Activated naive CD8-positive, alpha-beta T cell (primary cell): Measurements from ENCODE around the gene PHACTR1.
"Not testable (repeated sequence)": the region's sequence is repeated elsewhere in the genome, so short reads cannot be mapped to it uniquely, and the experiment has no call there.

ENCODE experiments used
- H3K27ac Mint-ChIP-seq: one replicate; pipeline ENCODE4 v1.8.0; 2021; ENCODE audit warnings: mixed read lengths
- H3K27me3 Mint-ChIP-seq: one replicate; pipeline ENCODE4 v1.8.0; 2021; ENCODE audit warnings: mixed read lengths
- H3K36me3 Mint-ChIP-seq: one replicate; pipeline ENCODE4 v1.8.0; 2021; ENCODE audit warnings: mixed read lengths
- H3K4me1 Mint-ChIP-seq: one replicate; pipeline ENCODE4 v1.8.0; 2021; ENCODE audit warnings: low read depth, mixed read lengths
- H3K4me3 Mint-ChIP-seq: one replicate; pipeline ENCODE4 v1.8.0; 2021; ENCODE audit warnings: mild to moderate bottlenecking, mixed read lengths
- H3K9me3 Mint-ChIP-seq: one replicate; pipeline ENCODE4 v1.8.0; 2021; ENCODE audit warnings: low read depth, mixed read lengths

PHACTR1 gene

DNA sequence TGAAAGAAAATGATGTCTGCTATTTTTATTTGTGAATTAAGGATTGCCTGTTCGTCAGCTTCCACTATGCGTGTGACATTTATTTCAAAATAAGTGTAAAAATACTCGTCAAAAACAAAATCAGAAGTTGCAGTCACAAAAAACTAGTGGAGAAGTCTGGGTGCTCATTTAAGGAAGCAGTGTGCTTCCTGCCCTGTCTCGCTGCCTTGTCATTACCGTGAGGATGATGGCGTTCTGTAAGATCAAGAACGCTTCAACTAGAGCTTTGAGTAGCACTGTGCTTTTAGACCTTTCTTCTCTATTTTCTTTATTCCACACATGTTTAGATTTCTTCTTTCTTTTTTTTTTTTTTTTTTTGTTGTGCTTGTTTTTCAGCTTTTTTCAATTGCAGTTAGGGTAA is 424.8 kb downstream of the PHACTR1 start:
- Mint-ChIP-seq H3K4me3 (no peak overlapping the region), H3K27me3 (peaks cover 1% of the 10 kb centered on the region), H3K4me1 (no peaks in the 10 kb centered on the region), H3K27ac (no peak overlapping the region), H3K36me3 (no peaks in the 10 kb centered on the region), H3K9me3 (no peaks in the 10 kb centered on the region)

DNA sequence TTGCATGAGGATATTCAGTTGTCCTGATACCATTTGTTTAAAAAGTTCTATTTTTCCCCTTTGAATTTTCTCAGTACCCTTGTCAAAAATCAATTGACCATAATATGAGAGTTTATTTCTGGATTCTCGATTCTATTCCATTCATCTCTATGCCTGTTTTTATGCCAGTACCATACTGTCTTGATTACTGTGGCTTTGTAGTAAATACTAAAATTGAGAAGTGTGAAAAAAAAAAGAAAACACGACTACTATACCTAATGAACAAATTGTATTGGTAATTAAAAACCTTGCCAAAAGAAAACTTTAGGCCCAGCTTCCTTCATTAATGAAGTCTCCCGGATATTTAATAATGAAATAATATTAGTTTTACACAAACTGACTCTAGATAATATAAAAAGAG is 426.0 kb downstream of the PHACTR1 start:
- Mint-ChIP-seq H3K9me3 (no peaks in the 10 kb centered on the region), H3K4me1 (no peaks in the 10 kb centered on the region)

DNA sequence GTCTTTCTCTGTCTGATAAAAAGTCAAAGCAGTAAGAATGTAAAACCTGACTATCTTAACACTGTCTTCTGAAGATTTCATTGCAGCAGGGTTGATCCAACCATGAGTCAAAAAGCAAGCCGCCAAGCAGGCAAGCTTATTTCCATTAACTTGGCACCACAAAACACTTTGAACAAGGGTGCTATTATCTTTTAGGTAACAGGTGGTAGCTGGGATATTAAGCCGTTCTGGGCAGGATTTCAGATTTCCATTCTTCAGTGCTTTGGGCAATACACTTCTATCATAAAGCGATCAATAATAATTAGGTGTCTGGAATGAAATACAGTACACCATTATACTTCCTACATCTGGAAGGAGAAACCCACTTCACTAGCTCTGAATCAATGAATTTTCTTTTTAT is 429.9 kb downstream of the PHACTR1 start:
- Mint-ChIP-seq H3K36me3 (no peaks in the 10 kb centered on the region), H3K9me3 (no peaks in the 10 kb centered on the region), H3K27ac (no peak overlapping the region), H3K27me3 (peaks cover 3% of the 10 kb centered on the region), H3K4me1 (no peaks in the 10 kb centered on the region), H3K4me3 (no peak overlapping the region)

More for the DNA sequence above, 426.0 kb downstream of the PHACTR1 start:
- Mint-ChIP-seq H3K36me3 (no peaks in the 10 kb centered on the region), H3K27me3 (peaks cover 3% of the 10 kb centered on the region), H3K27ac (no peak overlapping the region), H3K4me3 (no peak overlapping the region)

- H3K27me3 Mint-ChIP-seq = peaks cover 3% of the 10 kb centered on the region
- H3K36me3 Mint-ChIP-seq = no peaks in the 10 kb centered on the region
- H3K27ac Mint-ChIP-seq = no peak overlapping the region
- H3K4me3 Mint-ChIP-seq = no peak overlapping the region
- no peaks in the 10 kb centered on the region for H3K9me3 Mint-ChIP-seq
- H3K4me1 Mint-ChIP-seq = no peaks in the 10 kb centered on the region
These were observed 430.8 kb downstream of the PHACTR1 start for GRCh38 chr6:13147376-13147775.

- Mint-ChIP-seq H3K4me3 (no peak overlapping the region), H3K27me3 (peaks cover 3% of the 10 kb centered on the region), H3K36me3 (no peaks in the 10 kb centered on the region), H3K9me3 (no peaks in the 10 kb centered on the region), H3K4me1 (no peaks in the 10 kb centered on the region), H3K27ac (no peak overlapping the region)
These were observed 431.2 kb downstream of the PHACTR1 start for GRCh38 chr6:13147782-13148181.

DNA sequence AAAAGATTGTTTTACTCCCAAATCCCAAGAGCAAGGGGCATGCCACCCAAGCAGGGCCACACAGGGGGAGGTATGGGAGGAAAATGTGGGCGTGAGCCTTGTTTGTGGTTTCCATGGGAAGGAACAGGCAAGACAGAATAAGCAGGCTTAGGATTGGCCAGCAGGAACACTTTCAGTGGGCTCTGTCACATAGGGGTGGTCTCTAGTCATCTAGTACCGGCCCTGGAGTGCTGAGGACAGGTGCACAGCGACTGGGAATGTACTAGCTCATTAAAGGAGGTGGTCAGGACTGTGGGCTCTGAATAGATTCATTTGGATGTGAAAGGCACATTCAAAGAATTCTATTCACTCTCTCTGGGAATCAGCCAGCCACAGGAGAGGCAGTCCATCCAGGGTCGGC is 436.2 kb downstream of the PHACTR1 start:
- Mint-ChIP-seq H3K36me3 (no peaks in the 10 kb centered on the region), H3K4me1 (no peaks in the 10 kb centered on the region), H3K9me3 (no peaks in the 10 kb centered on the region), H3K27me3 (no peaks in the 10 kb centered on the region), H3K4me3 (no peak overlapping the region), H3K27ac (no peak overlapping the region)

GRCh38 chr6:13156381-13156780 is 439.8 kb downstream of the PHACTR1 start:
- H3K27ac Mint-ChIP-seq = no peak overlapping the region
- H3K4me3 Mint-ChIP-seq = no peak overlapping the region
- no peaks in the 10 kb centered on the region for H3K4me1 Mint-ChIP-seq
- H3K36me3 Mint-ChIP-seq = no peaks in the 10 kb centered on the region
- peaks cover 3% of the 10 kb centered on the region for H3K27me3 Mint-ChIP-seq
- no peaks in the 10 kb centered on the region for H3K9me3 Mint-ChIP-seq

GRCh38 chr6:13157293-13157692 is 440.7 kb downstream of the PHACTR1 start:
- Mint-ChIP-seq H3K27me3 (peaks cover 3% of the 10 kb centered on the region), H3K4me3 (no peak overlapping the region), H3K9me3 (no peaks in the 10 kb centered on the region), H3K36me3 (no peaks in the 10 kb centered on the region), H3K27ac (no peak overlapping the region), H3K4me1 (no peaks in the 10 kb centered on the region)

DNA sequence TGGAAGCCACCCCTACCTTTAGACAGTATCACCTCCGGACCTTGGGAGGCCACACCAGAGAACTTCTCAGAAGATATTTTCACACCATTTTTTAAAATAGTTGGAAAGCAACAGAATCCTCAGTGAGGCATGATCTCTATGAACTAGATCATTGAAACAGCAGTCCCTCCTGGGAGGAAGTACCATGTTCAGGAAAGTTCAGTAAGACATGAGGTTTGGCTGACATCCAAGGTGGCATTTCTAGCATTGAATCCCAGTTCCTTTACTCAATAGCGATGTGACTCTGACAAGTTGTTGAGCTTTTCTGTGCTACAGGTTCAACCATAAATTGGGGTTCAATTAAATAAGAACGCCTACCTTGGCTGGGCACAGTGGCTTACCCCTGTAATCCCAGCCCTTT is 442.7 kb downstream of the PHACTR1 start:
- no peaks in the 10 kb centered on the region for H3K36me3 Mint-ChIP-seq
- peaks cover 3% of the 10 kb centered on the region for H3K27me3 Mint-ChIP-seq

GRCh38 chr6:13159822-13160221 is 443.3 kb downstream of the PHACTR1 start:
- H3K4me1 Mint-ChIP-seq, H3K9me3 Mint-ChIP-seq, H3K36me3 Mint-ChIP-seq, H3K4me3 Mint-ChIP-seq, H3K27me3 Mint-ChIP-seq, H3K27ac Mint-ChIP-seq: not testable (repeated sequence)

More for the DNA sequence above, 442.7 kb downstream of the PHACTR1 start:
- H3K4me3 Mint-ChIP-seq = no peak overlapping the region
- no peaks in the 10 kb centered on the region for H3K9me3 Mint-ChIP-seq
- H3K4me1 Mint-ChIP-seq = peaks cover 2% of the 10 kb centered on the region
- no peak overlapping the region for H3K27ac Mint-ChIP-seq

DNA sequence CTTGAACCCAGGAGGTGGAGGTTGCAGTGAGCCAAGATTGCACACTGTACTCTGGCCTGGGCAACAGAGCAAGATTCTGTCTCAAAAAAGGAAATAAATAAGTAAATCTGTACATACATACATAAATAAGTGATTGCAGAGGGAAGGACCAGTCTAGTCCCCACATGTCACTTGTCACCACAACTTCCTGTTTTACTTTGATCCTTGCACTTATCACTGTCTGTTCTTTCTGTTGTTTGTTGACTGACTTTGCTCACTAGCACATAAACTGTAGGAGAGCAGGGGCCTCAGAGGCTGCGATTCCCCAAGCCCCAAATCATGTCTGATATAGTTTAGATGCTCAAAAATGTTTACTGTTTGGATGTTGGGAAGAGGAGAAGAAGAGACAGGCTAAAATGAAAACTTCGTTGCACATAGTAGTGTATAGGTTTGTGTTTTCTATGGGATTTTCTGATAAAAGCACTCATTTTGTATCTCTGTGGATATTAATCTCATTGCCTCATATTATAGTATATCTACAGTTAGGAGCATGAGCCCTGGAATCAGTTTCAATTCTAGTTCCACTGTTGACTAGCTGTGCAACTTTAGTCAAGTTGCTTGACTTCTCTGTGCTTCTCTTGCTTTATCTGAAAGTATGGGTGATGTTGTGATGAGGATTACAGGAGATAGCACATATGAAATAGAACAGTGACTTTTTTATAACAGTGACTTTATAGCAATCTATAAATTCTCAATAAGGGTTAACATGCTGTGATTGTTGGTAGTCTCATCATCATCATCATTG is 446.8 kb downstream of the PHACTR1 start:
- Mint-ChIP-seq H3K27me3 (peaks cover 5% of the 10 kb centered on the region), H3K27ac (no peak overlapping the region), H3K9me3 (no peaks in the 10 kb centered on the region), H3K4me1 (peaks cover 2% of the 10 kb centered on the region), H3K4me3 (no peak overlapping the region), H3K36me3 (no peaks in the 10 kb centered on the region)

- H3K4me3 Mint-ChIP-seq = no peak overlapping the region
- no peak overlapping the region for H3K27ac Mint-ChIP-seq
- H3K9me3 Mint-ChIP-seq = no peaks in the 10 kb centered on the region
- H3K36me3 Mint-ChIP-seq = no peaks in the 10 kb centered on the region
- peaks cover 2% of the 10 kb centered on the region for H3K4me1 Mint-ChIP-seq
- H3K27me3 Mint-ChIP-seq = peaks cover 5% of the 10 kb centered on the region
These were observed 447.7 kb downstream of the PHACTR1 start for GRCh38 chr6:13164291-13164690.

DNA sequence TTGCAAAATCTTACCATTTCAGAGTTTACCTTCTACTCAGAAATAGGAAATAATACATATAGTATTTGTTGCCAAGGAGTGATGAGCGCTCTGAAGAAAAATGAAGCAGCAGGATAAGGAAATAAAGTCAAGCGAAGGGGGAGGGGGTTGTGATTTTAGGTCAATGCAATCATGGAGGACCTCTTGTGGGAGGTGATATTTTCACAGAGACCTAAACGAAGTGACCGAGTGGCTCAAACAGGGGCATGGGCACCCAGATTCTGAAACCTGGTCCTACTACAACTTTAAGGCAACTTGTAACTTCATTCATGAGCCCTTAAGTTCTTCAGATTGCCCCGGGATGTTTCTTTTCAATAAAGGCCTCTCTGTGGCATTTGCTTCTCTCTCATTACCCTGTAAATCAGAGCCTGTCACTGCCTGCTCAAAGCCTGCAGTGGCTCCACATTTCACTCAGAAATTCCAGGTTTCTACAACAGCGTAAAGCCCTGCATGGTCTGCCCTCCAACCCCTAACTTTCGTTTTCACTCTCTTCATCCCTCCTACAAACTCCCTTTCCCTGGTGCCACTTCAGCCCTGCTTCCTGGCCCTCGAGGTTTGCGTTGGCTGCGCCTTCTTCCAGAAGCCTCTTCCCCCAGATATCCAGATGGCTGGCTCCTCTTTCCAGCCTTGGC is 449.1 kb downstream of the PHACTR1 start:
- Mint-ChIP-seq H3K27ac (no peak overlapping the region), H3K36me3 (no peaks in the 10 kb centered on the region), H3K27me3 (peaks cover 3% of the 10 kb centered on the region), H3K4me1 (peaks cover 2% of the 10 kb centered on the region), H3K9me3 (no peaks in the 10 kb centered on the region), H3K4me3 (no peak overlapping the region)

DNA sequence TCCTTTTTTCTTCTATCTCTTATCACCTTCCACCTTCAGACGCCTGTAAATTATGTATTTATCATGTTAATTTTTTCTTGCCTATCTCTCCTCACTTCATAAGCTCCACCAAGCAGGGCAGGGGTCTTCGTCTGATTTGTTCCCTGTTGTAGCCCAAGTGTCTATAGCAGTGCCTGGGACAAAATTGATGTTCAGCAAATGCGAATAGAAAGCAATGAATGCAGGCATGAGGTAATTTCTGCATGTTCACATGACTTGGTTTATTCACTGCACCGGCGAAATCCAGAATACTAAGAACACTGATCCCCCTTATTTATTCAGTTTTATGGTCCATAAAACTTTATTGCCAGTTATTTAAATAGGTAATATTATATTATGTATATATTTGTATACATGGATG is 449.7 kb downstream of the PHACTR1 start:
- H3K36me3 Mint-ChIP-seq = no peaks in the 10 kb centered on the region
- H3K9me3 Mint-ChIP-seq = no peaks in the 10 kb centered on the region
- H3K27ac Mint-ChIP-seq = no peak overlapping the region
- peaks cover 2% of the 10 kb centered on the region for H3K4me1 Mint-ChIP-seq
- H3K27me3 Mint-ChIP-seq = peaks cover 3% of the 10 kb centered on the region
- H3K4me3 Mint-ChIP-seq = no peak overlapping the region

GRCh38 chr6:13166916-13167315 is 450.3 kb downstream of the PHACTR1 start:
- H3K4me3 Mint-ChIP-seq = no peak overlapping the region
- peaks cover 3% of the 10 kb centered on the region for H3K27me3 Mint-ChIP-seq
- no peaks in the 10 kb centered on the region for H3K9me3 Mint-ChIP-seq
- peaks cover 2% of the 10 kb centered on the region for H3K4me1 Mint-ChIP-seq
- no peaks in the 10 kb centered on the region for H3K36me3 Mint-ChIP-seq
- no peak overlapping the region for H3K27ac Mint-ChIP-seq

DNA sequence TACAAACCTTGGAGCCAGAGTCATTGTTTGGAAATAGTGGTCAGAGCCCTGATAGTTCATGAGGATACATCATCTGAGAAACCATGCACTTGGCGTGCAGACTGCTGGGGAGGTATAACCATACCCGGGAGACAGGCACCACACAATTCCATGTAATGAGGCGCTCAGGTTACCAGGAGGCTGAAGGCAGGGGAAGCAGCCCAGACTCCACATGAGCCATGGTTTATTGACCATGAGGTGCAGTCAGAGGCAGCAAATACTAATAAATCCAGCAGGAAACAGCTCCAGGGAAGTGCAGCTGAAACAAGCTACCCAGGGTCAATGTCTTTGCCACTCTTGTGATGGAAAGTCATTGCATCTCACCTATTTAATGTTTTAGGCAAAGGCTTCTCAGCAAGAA is 455.7 kb downstream of the PHACTR1 start:
- Mint-ChIP-seq H3K27me3 (peaks cover 1% of the 10 kb centered on the region), H3K4me1 (no peaks in the 10 kb centered on the region), H3K9me3 (no peaks in the 10 kb centered on the region), H3K36me3 (no peaks in the 10 kb centered on the region), H3K4me3 (no peak overlapping the region), H3K27ac (no peak overlapping the region)
